Lower leg skin (tissue), 3 donors: Measurements from ENCODE around the gene LCA5L.

Experiments
- POLR2A ChIP-seq, 2 donors: fragments of 450-650 bp; IDR thresholded peaks; one replicate each; pipeline ENCODE4 v1.6.1; 2016 to 2017; ENCODE audit warnings: antibody characterized with exemption in 2 of 2, mild to moderate bottlenecking in 1 of 2, moderate library complexity in 1 of 2
- TF ChIP-seq, protein P1 (sequence below), 3 donors: fragments of 450-650 bp; IDR thresholded peaks; one replicate each; pipeline ENCODE4 v1.5.1; 2016; ENCODE audit warnings: antibody characterized with exemption in 3 of 3, mild to moderate bottlenecking in 3 of 3, moderate library complexity in 2 of 3

DNA sequence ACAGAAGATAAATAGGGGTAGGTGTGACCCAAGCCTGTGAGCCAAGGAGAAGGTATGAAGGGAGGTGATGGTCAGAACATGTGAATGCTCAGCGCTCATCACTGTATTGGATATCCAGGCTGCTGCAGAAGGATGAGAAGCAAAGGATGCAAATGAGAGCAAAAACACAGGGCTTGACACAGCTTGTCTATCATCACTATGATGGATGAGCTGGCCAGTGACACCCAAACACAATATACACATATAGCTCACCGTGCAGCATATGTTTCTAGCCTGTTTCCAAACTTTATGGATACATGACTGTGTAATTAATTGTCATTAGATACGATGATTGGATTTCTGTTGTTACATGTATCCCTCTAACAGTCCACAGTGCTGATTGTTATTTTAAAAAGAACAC lies 82.8 kb downstream of the LCA5L start:
- TF ChIP-seq, protein P1, sequence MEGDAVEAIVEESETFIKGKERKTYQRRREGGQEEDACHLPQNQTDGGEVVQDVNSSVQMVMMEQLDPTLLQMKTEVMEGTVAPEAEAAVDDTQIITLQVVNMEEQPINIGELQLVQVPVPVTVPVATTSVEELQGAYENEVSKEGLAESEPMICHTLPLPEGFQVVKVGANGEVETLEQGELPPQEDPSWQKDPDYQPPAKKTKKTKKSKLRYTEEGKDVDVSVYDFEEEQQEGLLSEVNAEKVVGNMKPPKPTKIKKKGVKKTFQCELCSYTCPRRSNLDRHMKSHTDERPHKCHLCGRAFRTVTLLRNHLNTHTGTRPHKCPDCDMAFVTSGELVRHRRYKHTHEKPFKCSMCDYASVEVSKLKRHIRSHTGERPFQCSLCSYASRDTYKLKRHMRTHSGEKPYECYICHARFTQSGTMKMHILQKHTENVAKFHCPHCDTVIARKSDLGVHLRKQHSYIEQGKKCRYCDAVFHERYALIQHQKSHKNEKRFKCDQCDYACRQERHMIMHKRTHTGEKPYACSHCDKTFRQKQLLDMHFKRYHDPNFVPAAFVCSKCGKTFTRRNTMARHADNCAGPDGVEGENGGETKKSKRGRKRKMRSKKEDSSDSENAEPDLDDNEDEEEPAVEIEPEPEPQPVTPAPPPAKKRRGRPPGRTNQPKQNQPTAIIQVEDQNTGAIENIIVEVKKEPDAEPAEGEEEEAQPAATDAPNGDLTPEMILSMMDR (IDR thresholded peaks at IDR 0.05) = no peak
- TF ChIP-seq POLR2A (IDR thresholded peaks at IDR 0.05) = no peak
